HCT116 (cell line): ENCODE data around the gene TOP3B.

ENCODE experiments used
- CTCF ChIP-seq, 3 experiments: fragments of 200-600 bp in 1 of 3; sonication (generic) in 1 of 3; IDR thresholded peaks in 2 of 3; conservative IDR thresholded peaks in 1 of 3; 2 replicates each; pipeline ENCODE4 v1.5.1; 2012 to 2017; ENCODE audit warnings: low read depth in 2 of 3, low read length in 2 of 3, antibody characterized with exemption in 1 of 3, borderline replicate concordance in 1 of 3, control low read depth in 1 of 3, mild to moderate bottlenecking in 1 of 3, mixed read lengths in 1 of 3, mixed run types in 1 of 3, moderate library complexity in 1 of 3; ENCODE audit not compliant: insufficient read depth in 1 of 3
- EZH2 ChIP-seq: fragments of 200-600 bp; sonication (generic); IDR thresholded peaks from 2 replicates; pipeline ENCODE4 v1.6.1; 2017; ENCODE audit warnings: antibody characterized with exemption, mixed run types
- EZH2phosphoT487 ChIP-seq: fragments of 200-600 bp; IDR thresholded peaks from 2 replicates; pipeline ENCODE4 v1.6.1; 2018; ENCODE audit warnings: antibody characterized with exemption, borderline replicate concordance
- FOSL1 ChIP-seq: IDR thresholded peaks from 2 replicates; pipeline ENCODE4 v1.6.1; 2012; ENCODE audit warnings: low read depth
- JUND ChIP-seq: IDR thresholded peaks from 2 replicates; pipeline ENCODE4 v1.6.1; 2012
- MAX ChIP-seq: IDR thresholded peaks from 2 replicates; pipeline ENCODE4 v1.6.1; 2012
- POLR2A ChIP-seq: IDR thresholded peaks from 2 replicates; pipeline ENCODE4 v1.7.0; 2011; ENCODE audit warnings: borderline replicate concordance; ENCODE audit not compliant: insufficient read depth, insufficient read length; ENCODE audit errors: extremely low read depth
- POLR2AphosphoS5 ChIP-seq: IDR thresholded peaks from 2 replicates; pipeline ENCODE4 v1.6.1; 2011; ENCODE audit warnings: mild to moderate bottlenecking, low read depth, low read length, moderate library complexity
- SP1 ChIP-seq: IDR thresholded peaks from 2 replicates; pipeline ENCODE4 v1.6.1; 2012; ENCODE audit warnings: low read depth
- TCF7L2 ChIP-seq: IDR thresholded peaks from 2 replicates; pipeline ENCODE4 v1.7.0; 2011; ENCODE audit warnings: borderline replicate concordance, inconsistent platforms; ENCODE audit not compliant: insufficient read depth, insufficient read length; ENCODE audit errors: extremely low read depth
- ZNF274 ChIP-seq: fragments of 200-500 bp; sonication (Bioruptor generic); IDR thresholded peaks from 2 replicates; pipeline ENCODE4 v1.6.1; 2014; ENCODE audit warnings: mild to moderate bottlenecking, low read depth, low read length, inconsistent platforms
- TF ChIP-seq, protein P1 (sequence below): IDR thresholded peaks from 2 replicates; pipeline ENCODE4 v1.6.1; 2011; ENCODE audit warnings: mild to moderate bottlenecking, low read length, moderate library complexity; ENCODE audit not compliant: insufficient replicate concordance; ENCODE audit errors: extremely low read depth
- TF ChIP-seq, protein P2 (sequence below): IDR thresholded peaks from 2 replicates; pipeline ENCODE4 v1.6.1; 2012; ENCODE audit warnings: low read depth

DNA sequence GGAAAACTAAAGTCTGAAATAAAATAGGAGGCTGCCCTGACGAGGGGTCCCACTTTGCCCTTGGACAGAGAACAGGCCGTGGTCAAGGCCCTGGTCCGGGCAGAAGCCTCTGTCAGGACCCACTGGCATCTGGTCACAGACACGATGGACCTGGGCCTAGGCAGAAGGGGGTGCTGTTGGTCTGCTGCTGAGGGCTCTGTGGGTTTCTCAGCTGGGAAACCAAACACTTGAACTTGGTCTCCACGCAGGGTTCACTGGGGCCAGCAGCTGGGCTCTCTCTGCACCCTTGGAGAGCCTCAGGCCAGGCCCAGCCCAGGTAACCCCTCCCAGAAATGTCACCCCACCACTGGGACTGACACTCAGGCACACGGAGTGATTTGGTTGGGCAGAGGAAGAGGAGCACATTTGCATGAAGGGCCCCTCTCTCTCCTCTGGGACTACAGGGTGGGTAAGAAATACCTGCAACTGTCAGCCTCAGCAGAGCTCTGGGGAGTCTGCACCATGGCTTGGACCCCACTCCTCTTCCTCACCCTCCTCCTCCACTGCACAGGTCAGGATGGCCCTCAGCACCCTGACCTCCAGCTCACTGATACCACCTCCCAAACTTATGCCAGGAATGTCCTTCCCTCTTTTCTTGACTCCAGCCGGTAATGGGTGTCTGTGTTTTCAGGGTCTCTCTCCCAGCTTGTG lies 48.1 kb upstream of the TOP3B start:
- TF ChIP-seq CTCF (IDR thresholded peaks at IDR 0.05 in 2 of 3, conservative IDR thresholded peaks at IDR 0.05 in 1 of 3; ENCODE audit: borderline replicate concordance in 1 of 3, insufficient read depth in 1 of 3, low read depth in 2 of 3, low read length in 2 of 3) (peak; percentile 32 to 46 (median 39); a peak in 4 of 6 replicates), EZH2 (no peak), MAX (no peak), JUND (no peak), ZNF274 (no peak), POLR2AphosphoS5 (no peak), SP1 (no peak), TCF7L2 (no peak), POLR2A (no peak), FOSL1 (no peak), EZH2phosphoT487 (no peak)
- TF ChIP-seq, protein P1, sequence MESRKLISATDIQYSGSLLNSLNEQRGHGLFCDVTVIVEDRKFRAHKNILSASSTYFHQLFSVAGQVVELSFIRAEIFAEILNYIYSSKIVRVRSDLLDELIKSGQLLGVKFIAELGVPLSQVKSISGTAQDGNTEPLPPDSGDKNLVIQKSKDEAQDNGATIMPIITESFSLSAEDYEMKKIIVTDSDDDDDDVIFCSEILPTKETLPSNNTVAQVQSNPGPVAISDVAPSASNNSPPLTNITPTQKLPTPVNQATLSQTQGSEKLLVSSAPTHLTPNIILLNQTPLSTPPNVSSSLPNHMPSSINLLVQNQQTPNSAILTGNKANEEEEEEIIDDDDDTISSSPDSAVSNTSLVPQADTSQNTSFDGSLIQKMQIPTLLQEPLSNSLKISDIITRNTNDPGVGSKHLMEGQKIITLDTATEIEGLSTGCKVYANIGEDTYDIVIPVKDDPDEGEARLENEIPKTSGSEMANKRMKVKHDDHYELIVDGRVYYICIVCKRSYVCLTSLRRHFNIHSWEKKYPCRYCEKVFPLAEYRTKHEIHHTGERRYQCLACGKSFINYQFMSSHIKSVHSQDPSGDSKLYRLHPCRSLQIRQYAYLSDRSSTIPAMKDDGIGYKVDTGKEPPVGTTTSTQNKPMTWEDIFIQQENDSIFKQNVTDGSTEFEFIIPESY: no peak
- TF ChIP-seq, protein P2, sequence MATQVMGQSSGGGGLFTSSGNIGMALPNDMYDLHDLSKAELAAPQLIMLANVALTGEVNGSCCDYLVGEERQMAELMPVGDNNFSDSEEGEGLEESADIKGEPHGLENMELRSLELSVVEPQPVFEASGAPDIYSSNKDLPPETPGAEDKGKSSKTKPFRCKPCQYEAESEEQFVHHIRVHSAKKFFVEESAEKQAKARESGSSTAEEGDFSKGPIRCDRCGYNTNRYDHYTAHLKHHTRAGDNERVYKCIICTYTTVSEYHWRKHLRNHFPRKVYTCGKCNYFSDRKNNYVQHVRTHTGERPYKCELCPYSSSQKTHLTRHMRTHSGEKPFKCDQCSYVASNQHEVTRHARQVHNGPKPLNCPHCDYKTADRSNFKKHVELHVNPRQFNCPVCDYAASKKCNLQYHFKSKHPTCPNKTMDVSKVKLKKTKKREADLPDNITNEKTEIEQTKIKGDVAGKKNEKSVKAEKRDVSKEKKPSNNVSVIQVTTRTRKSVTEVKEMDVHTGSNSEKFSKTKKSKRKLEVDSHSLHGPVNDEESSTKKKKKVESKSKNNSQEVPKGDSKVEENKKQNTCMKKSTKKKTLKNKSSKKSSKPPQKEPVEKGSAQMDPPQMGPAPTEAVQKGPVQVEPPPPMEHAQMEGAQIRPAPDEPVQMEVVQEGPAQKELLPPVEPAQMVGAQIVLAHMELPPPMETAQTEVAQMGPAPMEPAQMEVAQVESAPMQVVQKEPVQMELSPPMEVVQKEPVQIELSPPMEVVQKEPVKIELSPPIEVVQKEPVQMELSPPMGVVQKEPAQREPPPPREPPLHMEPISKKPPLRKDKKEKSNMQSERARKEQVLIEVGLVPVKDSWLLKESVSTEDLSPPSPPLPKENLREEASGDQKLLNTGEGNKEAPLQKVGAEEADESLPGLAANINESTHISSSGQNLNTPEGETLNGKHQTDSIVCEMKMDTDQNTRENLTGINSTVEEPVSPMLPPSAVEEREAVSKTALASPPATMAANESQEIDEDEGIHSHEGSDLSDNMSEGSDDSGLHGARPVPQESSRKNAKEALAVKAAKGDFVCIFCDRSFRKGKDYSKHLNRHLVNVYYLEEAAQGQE: no peak
